Right atrium auricular region (tissue), 2 donors: ENCODE data around the gene HLA-DMB. TPM values are rescaled to one million over a fixed set of nuclear protein-coding genes. Genes with fewer than 3 reads are reported as not detected.

Experiments
- DNase-seq: peaks from one replicate; pipeline ENCODE4 v3.0.0-alpha.2; 2019; ENCODE audit warnings: low spot score
- H3K27ac ChIP-seq, 2 donors: fragments of 200-600 bp; sonication (generic); 1 replicate in 1 of 2; 2 replicates in 1 of 2; pipeline ENCODE4 v1.5.1; 2016 to 2019
- H3K27me3 ChIP-seq, 2 donors: fragments of 200-600 bp; sonication (generic); one replicate each; pipeline versions ENCODE4 v1.5.1 to v1.6.0; 2017 to 2019
- H3K36me3 ChIP-seq: fragments of 200-600 bp; sonication (generic); one replicate; pipeline ENCODE4 v1.5.1; 2016
- H3K4me1 ChIP-seq, 2 donors: fragments of 200-600 bp; sonication (generic); one replicate each; pipeline versions ENCODE4 v1.5.1 to v1.6.0; 2017 to 2019
- H3K4me3 ChIP-seq, 2 donors: fragments of 200-600 bp; sonication (generic); 1 replicate in 1 of 2; 2 replicates in 1 of 2; pipeline ENCODE4 v1.5.1; 2017 to 2019; ENCODE audit warnings: mild to moderate bottlenecking in 1 of 2, moderate library complexity in 1 of 2
- H3K9me3 ChIP-seq, 2 donors: fragments of 200-600 bp; sonication (generic); one replicate each; pipeline ENCODE4 v1.5.1; 2019
- CTCF ChIP-seq, 2 donors: fragments of 200-600 bp; sonication (generic); IDR thresholded peaks; one replicate each; pipeline ENCODE4 v1.5.1; 2019; ENCODE audit warnings: antibody characterized with exemption in 2 of 2
- total RNA-seq, 2 donors: library from RNA; depleted of rRNA; stranded (reverse); fragments of >200 nt; gene quantifications; one replicate each; pipeline ENCODE4 v1.1.0, GENCODE V29; 2016

HLA-DMB gene
- total RNA-seq, 2 donors from 2014 or later = 3.6 to 12.9 TPM

GRCh38 chr6:32903952-32904351 is 36.9 kb downstream of the HLA-DMB start:
- Histone ChIP-seq H3K9me3 (no peaks in the 10 kb centered on the region), H3K27me3 (no peaks in the 10 kb centered on the region), H3K36me3 (no peaks in the 10 kb centered on the region), H3K27ac (no peak overlapping the region), H3K4me3 (no peak overlapping the region), H3K4me1 (no peaks in the 10 kb centered on the region)
- TF ChIP-seq CTCF (IDR thresholded peaks at IDR 0.05) = no peak
- no peak for DNase-seq

DNA sequence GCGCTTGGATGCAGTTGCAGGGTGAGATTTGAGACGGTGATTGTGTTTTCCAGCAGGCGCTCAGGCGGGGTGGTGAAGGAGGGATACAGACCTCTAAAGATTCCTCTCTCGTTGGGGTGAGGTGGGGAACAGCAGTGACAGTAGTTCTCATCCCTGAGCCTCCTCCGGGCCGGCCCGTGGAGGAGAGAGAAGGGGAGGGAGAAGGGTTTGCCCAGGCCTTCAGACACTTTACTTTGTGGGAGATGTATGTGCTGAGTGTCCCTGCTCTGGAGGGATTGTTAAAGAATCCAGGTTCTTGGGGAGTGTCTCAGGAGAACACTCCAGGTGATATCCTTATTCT is 45.9 kb downstream of the HLA-DMB start:
- Histone ChIP-seq H3K36me3 (no peaks in the 10 kb centered on the region), H3K4me3 (peak overlapping the region; percentile 74 to 75), H3K27ac (peak overlapping the region; percentile 88 to 90), H3K4me1 (peaks cover 0 to 20% of the 10 kb centered on the region in 2 donors), H3K9me3 (no peaks in the 10 kb centered on the region), H3K27me3 (no peaks in the 10 kb centered on the region)
- no peak for DNase-seq
- no peak for TF ChIP-seq CTCF (IDR thresholded peaks at IDR 0.05)

DNA sequence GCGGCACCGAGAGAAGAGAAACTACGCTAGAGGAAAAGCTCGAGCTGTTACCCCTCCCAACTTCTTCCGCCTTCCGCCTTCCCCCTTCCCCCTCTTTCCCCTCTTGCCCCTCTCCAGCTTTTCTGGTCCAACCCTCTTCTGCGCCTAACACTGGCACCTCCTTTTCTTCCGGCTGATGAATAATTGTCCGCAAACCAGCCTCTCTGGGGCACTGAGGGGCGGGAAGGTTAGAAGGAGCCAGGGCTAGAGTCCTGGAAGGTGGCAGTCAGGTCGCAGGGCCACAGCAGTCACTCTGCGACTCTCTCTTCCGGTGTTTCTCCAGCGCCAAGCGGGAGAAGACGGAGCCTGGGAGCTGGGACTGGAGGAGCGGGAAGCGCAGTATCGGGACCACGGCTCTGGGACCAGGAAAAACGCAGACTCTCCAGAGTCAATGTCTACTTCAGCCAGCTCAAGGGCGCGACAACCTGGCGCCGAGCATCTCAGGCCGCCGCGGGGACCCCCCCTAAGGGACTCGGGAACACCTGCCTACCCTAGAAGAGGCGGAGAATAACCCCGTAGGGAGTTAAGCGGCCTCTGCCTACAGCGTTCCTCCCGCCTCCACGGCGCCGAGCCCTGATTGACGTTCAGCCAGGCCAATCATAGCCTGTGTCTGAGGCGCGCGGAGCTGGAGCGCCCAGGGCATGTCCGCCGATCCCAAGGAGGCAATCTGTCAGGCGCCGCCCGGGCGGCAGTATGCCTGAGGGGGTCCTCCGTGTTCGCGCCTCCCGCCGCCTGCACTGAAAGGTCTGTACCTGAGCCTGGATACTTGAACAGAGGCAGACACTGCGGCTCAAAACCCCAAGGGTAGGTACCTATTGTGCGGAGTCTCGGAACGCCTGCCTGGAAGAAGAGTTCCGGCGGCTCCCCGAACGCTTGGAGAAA is 46.5 kb downstream of the HLA-DMB start:
- Histone ChIP-seq H3K4me3 (peak overlapping the region; percentile 74 to 75), H3K4me1 (peaks cover 0 to 20% of the 10 kb centered on the region in 2 donors)
- TF ChIP-seq CTCF (IDR thresholded peaks at IDR 0.05) = peak in 1 of 2 donors; percentile 4

DNA sequence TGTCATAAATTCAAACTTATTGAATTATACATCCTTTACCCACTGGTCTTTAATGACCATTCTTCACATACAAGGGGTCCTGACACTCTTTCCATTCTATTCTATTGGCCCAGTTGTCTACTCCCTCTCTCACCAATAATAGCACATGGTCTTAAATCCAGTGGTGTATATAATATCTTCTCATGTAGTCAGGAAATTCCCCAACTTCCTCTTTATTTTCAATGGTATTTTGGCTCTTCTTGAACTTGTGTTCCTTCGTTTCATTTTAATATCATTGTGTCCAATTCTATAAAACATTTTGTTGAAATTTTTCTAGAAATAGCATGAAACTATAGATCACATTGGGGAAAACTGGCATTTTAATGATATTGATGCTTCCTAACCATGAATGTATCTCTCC is 50.0 kb downstream of the HLA-DMB start:
- no peak for DNase-seq
- peaks cover 0 to 26% of the 10 kb centered on the region in 2 donors for H3K4me1 ChIP-seq

More for the DNA sequence above, 46.5 kb downstream of the HLA-DMB start:
- H3K9me3 ChIP-seq = no peaks in the 10 kb centered on the region
- H3K27ac ChIP-seq = peak overlapping the region; percentile 88 to 90
- H3K36me3 ChIP-seq = no peaks in the 10 kb centered on the region
- peak; percentile 94 for DNase-seq
- no peaks in the 10 kb centered on the region for H3K27me3 ChIP-seq

DNA sequence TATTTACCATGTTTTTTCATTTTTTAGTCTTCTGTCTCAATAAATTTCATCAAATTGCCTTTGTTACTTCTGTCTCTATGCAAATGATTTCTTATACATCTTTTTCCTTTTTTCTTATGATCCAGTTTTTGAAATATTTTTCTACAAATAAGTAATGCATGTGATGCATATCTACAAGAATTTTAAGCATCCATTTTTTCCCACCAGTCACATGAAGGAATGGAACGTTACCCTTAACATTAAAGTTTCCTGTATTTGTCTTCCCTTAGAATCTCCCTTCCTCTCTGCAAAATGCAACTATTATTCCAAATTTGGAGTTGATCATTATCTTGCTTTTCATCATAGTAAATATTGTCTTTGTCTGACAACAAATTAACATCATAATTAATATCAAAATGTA is 51.3 kb downstream of the HLA-DMB start:
- H3K9me3 ChIP-seq = no peaks in the 10 kb centered on the region
- H3K27ac ChIP-seq = no peak overlapping the region
- TF ChIP-seq CTCF (IDR thresholded peaks at IDR 0.05) = no peak

More for the DNA sequence above, 50.0 kb downstream of the HLA-DMB start:
- H3K27me3 ChIP-seq = no peaks in the 10 kb centered on the region
- H3K4me3 ChIP-seq = no peak overlapping the region
- no peak for TF ChIP-seq CTCF (IDR thresholded peaks at IDR 0.05)
- H3K36me3 ChIP-seq = no peaks in the 10 kb centered on the region
- no peaks in the 10 kb centered on the region for H3K9me3 ChIP-seq
- no peak overlapping the region for H3K27ac ChIP-seq

More for the DNA sequence above, 51.3 kb downstream of the HLA-DMB start:
- no peak for DNase-seq
- no peaks in the 10 kb centered on the region for H3K36me3 ChIP-seq
- no peaks in the 10 kb centered on the region for H3K27me3 ChIP-seq
- no peak overlapping the region for H3K4me3 ChIP-seq
- H3K4me1 ChIP-seq = peaks cover 0 to 17% of the 10 kb centered on the region in 2 donors
